AG09309 (cell line): ENCODE results near the gene CCDC78.

Source experiments
- DNase-seq: peaks from one replicate; pipeline ENCODE4 v3.0.0-alpha.2; 2010; ENCODE audit warnings: low read depth
- H3K4me3 ChIP-seq: 2 replicates; pipeline ENCODE4 v1.5.1; 2011; ENCODE audit warnings: mild to moderate bottlenecking, low read depth, low read length, moderate library complexity; ENCODE audit not compliant: control insufficient read depth
- TF ChIP-seq, protein P1 (sequence below): IDR thresholded peaks from 2 replicates; pipeline ENCODE4 v1.5.1; 2011; ENCODE audit warnings: mild to moderate bottlenecking, low read depth, low read length, inconsistent platforms; ENCODE audit not compliant: insufficient read depth, control insufficient read depth; ENCODE audit errors: missing control alignments

Gene CCDC78

DNA sequence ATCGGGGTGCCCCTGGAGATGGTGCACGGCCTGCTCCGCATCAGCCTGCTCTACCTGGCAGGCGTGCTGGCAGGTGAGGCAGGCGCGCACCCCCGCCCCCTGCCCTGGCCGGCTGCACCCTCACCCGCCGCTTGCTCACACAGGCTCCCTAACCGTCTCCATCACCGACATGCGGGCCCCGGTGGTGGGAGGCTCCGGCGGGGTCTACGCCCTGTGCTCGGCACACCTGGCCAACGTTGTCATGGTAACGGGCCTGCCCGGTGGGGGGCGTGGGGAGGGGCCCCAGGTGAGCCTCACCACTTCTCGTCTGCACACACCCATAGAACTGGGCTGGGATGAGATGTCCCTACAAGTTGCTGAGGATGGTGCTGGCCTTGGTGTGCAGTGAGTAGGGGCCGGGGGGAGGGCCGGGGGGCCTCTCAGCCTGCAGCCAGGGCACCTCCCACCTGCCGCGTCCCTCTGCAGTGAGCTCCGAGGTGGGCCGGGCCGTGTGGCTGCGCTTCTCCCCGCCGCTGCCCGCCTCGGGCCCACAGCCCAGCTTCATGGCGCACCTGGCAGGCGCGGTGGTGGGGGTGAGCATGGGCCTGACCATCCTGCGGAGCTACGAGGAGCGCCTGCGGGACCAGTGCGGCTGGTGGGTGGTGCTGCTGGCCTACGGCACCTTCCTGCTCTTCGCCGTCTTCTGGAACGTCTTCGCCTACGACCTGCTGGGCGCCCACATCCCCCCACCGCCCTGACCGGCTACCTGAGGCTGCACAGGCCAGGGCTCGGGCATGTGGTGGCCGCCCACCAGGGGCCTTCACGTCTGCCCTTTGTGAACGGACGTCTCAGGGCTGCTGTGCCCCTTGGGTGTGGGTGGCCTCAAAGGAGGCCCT is 48.7 kb downstream of the CCDC78 start:
- TF ChIP-seq, protein P1, sequence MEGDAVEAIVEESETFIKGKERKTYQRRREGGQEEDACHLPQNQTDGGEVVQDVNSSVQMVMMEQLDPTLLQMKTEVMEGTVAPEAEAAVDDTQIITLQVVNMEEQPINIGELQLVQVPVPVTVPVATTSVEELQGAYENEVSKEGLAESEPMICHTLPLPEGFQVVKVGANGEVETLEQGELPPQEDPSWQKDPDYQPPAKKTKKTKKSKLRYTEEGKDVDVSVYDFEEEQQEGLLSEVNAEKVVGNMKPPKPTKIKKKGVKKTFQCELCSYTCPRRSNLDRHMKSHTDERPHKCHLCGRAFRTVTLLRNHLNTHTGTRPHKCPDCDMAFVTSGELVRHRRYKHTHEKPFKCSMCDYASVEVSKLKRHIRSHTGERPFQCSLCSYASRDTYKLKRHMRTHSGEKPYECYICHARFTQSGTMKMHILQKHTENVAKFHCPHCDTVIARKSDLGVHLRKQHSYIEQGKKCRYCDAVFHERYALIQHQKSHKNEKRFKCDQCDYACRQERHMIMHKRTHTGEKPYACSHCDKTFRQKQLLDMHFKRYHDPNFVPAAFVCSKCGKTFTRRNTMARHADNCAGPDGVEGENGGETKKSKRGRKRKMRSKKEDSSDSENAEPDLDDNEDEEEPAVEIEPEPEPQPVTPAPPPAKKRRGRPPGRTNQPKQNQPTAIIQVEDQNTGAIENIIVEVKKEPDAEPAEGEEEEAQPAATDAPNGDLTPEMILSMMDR, result no peak
- DNase-seq, result no peak

DNA sequence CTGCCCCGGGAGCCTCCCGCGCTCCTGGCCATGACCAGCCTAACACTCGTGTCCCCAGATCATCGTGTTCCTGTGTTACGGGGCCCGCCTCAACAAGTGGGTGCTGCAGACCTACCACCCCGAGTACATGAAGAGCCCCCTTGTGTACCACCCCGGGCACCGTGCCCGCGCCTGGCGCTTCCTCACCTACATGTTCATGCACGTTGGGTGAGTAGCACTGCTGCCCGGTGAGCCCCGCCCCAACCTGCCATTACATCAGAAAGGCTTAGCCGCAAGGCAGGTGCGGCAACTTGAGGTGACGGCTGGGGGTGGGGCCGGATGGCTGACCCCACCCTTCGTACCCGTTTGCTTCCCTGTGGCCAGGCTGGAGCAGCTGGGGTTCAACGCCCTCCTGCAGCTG is 49.3 kb downstream of the CCDC78 start:
- TF ChIP-seq, protein P1, result no peak
- no peak for DNase-seq
- no peak overlapping the region for H3K4me3 ChIP-seq

More for the DNA sequence above, 48.7 kb downstream of the CCDC78 start:
- H3K4me3 ChIP-seq, result no peak overlapping the region

DNA sequence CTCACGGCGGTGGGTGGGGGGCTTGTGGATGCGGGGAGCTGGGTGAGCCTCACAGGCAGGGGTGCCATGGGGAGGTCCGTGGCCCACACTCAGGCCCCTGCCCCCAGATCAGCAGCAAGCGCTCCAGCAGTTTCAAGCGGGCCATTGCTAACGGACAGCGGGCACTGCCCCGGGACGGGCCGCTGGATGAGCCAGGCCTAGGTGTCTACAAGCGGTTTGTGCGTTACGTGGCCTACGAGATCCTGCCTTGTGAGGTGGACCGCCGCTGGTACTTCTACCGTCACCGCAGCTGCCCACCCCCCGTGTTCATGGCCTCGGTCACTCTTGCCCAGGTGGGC is 49.7 kb downstream of the CCDC78 start:
- no peak overlapping the region for H3K4me3 ChIP-seq
- TF ChIP-seq, protein P1, result no peak
- no peak for DNase-seq

DNA sequence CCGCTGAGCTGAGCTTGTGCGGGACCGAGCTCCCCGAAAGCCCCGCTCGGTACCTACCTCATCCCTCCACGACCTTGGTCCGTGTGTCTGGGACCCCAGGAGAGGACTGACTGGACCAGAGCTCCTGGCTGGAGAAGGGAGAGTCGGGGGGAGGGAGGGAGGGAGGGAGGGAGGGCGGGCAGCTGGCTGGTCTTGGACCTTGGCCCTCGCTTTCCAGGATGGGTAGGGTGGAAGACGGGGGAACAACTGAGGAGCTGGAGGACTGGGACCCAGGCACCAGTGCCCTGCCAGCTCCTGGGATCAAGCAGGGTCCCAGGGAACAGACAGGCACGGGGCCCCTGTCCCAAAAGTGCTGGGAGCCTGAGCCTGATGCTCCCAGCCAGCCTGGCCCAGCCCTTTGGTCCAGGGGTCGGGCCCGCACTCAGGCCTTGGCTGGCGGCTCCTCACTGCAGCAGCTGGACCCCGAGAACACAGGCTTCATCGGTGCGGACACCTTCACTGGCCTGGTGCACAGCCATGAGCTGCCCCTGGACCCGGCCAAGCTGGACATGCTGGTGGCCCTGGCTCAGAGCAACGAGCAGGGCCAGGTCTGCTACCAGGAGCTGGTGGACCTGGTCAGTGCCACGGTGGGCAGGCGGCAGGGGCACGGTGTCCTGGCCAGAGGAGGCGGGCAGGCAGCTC is 50.2 kb downstream of the CCDC78 start:
- DNase-seq, result no peak
- peak overlapping the region; percentile 39 for H3K4me3 ChIP-seq
- TF ChIP-seq, protein P1, result no peak

DNA sequence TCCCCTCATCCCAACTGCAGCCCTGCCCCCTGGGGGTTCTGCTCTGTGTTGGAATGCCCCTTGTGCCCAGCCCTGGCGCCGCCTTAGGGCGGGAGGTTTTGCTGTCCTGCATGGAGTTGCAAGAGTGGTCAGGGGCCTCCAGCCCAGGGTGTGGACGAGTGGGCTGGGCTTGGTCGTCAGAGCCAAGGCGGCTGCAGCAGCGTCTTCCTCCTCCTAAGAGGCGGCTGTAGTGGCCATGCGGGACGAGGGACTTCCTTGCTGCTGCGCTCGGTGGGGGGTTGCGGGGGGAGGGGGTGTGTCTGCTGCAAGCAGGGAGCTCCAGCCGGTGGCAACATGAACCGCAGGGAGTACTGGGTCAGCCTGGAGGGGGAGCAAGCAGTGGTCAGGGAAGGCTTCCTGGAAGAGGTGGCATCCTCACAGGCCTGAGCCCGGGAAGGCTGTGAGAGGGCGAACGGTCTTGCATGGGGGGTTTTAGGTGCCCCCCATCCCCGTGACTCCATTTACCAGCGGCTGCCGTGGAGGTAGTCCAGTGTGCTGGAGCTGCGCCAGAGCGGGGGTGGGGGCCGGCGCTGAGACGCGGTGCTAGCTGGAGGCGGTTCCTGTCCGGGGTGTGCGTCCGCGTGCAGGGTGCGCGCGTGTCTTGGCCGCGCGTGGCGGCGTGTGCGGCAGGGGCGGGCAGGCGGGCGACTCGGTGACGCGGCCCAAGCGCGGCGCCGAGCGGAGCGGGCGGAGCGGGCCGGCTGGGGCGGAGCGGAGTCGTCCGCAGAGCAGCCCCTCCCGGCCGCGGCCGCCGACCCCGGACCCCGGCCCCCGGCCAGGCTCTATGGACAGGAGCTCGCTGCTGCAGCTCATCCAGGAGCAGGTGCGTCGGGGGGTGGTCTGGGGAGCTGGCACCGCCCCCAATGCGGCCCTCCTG is 51.0 kb downstream of the CCDC78 start, which contains the start of gene RHBDL1:
Gene RHBDL1, plus strand, starts transcription at position 704 of the 916 bp plus-strand sequence. Its CDS starts 120 bp downstream, at position 824.
- H3K4me3 ChIP-seq, result peak within 1 kb of the TSS; percentile 39
- no peak for DNase-seq
- TF ChIP-seq, protein P1, result peak; percentile 9
